HEK293 (cell line): ENCODE data around the gene EIPR1.

Source experiments
- CTCF ChIA-PET: fragments of 350-600 bp; formaldehyde crosslinking; extraction: SDS; loops from one replicate; lab custom pipeline; 2021; ENCODE audit warnings: antibody characterized with exemption; lab: Yijun Ruan, JAX
- POLR2A ChIA-PET: fragments of 300-600 bp; formaldehyde crosslinking; extraction: SDS; loops from one replicate; lab custom pipeline; 2020; ENCODE audit warnings: antibody characterized with exemption, inconsistent platforms; lab: Yijun Ruan, JAX
- H3K27ac ChIP-seq: fragments of 200-500 bp; sonication (Bioruptor generic); 2 replicates; pipeline ENCODE4 v1.5.1; 2014; ENCODE audit warnings: low read depth, low read length, control low read depth, inconsistent platforms; ENCODE audit errors: extremely low read depth
- H3K36me3 ChIP-seq, 2 experiments: fragments of 200-500 bp in 1 of 2; sonication (Bioruptor generic) in 1 of 2; 1 replicate in 1 of 2; 2 replicates in 1 of 2; pipeline ENCODE4 v1.5.1; 2014 to 2017; ENCODE audit warnings: inconsistent platforms in 2 of 2, low read length in 2 of 2; ENCODE audit not compliant: control insufficient read depth in 2 of 2, insufficient read depth in 1 of 2
- H3K4me1 ChIP-seq: fragments of 200-500 bp; sonication (Bioruptor generic); 2 replicates; pipeline ENCODE4 v1.5.1; 2014; ENCODE audit warnings: mild to moderate bottlenecking, low read length, inconsistent platforms; ENCODE audit not compliant: control insufficient read depth, insufficient read depth
- H3K4me3 ChIP-seq: 2 replicates; pipeline ENCODE4 v1.5.1; 2011; ENCODE audit warnings: low read depth, mild to moderate bottlenecking, control low read depth, low read length, moderate library complexity
- H3K9me3 ChIP-seq: fragments of 200-500 bp; sonication (Bioruptor generic); 2 replicates; pipeline ENCODE4 v1.5.1; 2014; ENCODE audit warnings: low read depth, low read length, inconsistent platforms; ENCODE audit not compliant: control insufficient read depth, insufficient read depth
- ELK4 ChIP-seq: IDR thresholded peaks from 2 replicates; pipeline ENCODE4 v1.6.1; 2011; ENCODE audit warnings: mild to moderate bottlenecking, low read depth, low read length, borderline replicate concordance
- GFI1B ChIP-seq: fragments of 450-650 bp; formaldehyde crosslinking; IDR thresholded peaks from 2 replicates; pipeline ENCODE4 v1.5.1; 2016; ENCODE audit warnings: missing biosample characterization, missing genetic modification characterization
- GLI4 ChIP-seq: fragments of 450-650 bp; formaldehyde crosslinking; IDR thresholded peaks from 2 replicates; pipeline ENCODE4 v1.5.1; 2016; ENCODE audit warnings: missing biosample characterization, missing genetic modification characterization
- KLF7 ChIP-seq: fragments of 450-650 bp; formaldehyde crosslinking; IDR thresholded peaks from 2 replicates; pipeline ENCODE4 v1.5.1; 2016; ENCODE audit warnings: missing biosample characterization, missing genetic modification characterization, borderline replicate concordance
- RBAK ChIP-seq: fragments of 450-650 bp; formaldehyde crosslinking; IDR thresholded peaks from 2 replicates; pipeline ENCODE4 v1.5.1; 2016; ENCODE audit warnings: missing biosample characterization, missing genetic modification characterization
- YY1 ChIP-seq: fragments of 450-650 bp; formaldehyde crosslinking; IDR thresholded peaks from 2 replicates; pipeline ENCODE4 v1.5.1; 2018; ENCODE audit warnings: missing biosample characterization, missing genetic modification characterization
- ZBTB26 ChIP-seq: fragments of 450-650 bp; formaldehyde crosslinking; optimal IDR thresholded peaks from 2 replicates; pipeline ENCODE3; 2016; ENCODE audit warnings: missing biosample characterization, mild to moderate bottlenecking, missing genetic modification characterization
- ZNF16 ChIP-seq: fragments of 450-650 bp; formaldehyde crosslinking; IDR thresholded peaks from 2 replicates; pipeline ENCODE4 v1.5.1; 2016; ENCODE audit warnings: low read depth, missing biosample characterization, missing genetic modification characterization
- ZNF2 ChIP-seq: fragments of 450-650 bp; formaldehyde crosslinking; IDR thresholded peaks from 2 replicates; pipeline ENCODE4 v1.5.1; 2016; ENCODE audit warnings: missing biosample characterization, missing genetic modification characterization
- ZNF202 ChIP-seq: fragments of 450-650 bp; formaldehyde crosslinking; IDR thresholded peaks from 2 replicates; pipeline ENCODE4 v1.5.1; 2016; ENCODE audit warnings: missing biosample characterization, missing genetic modification characterization, borderline replicate concordance
- ZNF214 ChIP-seq: fragments of 450-650 bp; formaldehyde crosslinking; IDR thresholded peaks from 2 replicates; pipeline ENCODE4 v1.5.1; 2017; ENCODE audit warnings: missing biosample characterization, mild to moderate bottlenecking, missing genetic modification characterization, borderline replicate concordance
- ZNF341 ChIP-seq: fragments of 450-650 bp; formaldehyde crosslinking; IDR thresholded peaks from 2 replicates; pipeline ENCODE4; 2016; ENCODE audit warnings: low read depth, missing biosample characterization, missing genetic modification characterization
- ZNF449 ChIP-seq: fragments of 450-650 bp; formaldehyde crosslinking; IDR thresholded peaks from 2 replicates; pipeline ENCODE4 v1.5.1; 2017; ENCODE audit warnings: missing biosample characterization, mild to moderate bottlenecking, missing genetic modification characterization, moderate library complexity
- ZNF473 ChIP-seq: fragments of 450-650 bp; formaldehyde crosslinking; IDR thresholded peaks from 2 replicates; pipeline ENCODE4 v1.5.1; 2017; ENCODE audit warnings: missing biosample characterization, missing genetic modification characterization
- ZNF621 ChIP-seq: fragments of 450-650 bp; formaldehyde crosslinking; IDR thresholded peaks from 2 replicates; pipeline ENCODE4 v1.5.1; 2017; ENCODE audit warnings: missing biosample characterization, missing genetic modification characterization
- ZNF623 ChIP-seq: fragments of 450-650 bp; formaldehyde crosslinking; IDR thresholded peaks from 2 replicates; pipeline ENCODE4 v1.5.1; 2016; ENCODE audit warnings: missing biosample characterization, missing genetic modification characterization
- ZNF654 ChIP-seq: fragments of 450-650 bp; formaldehyde crosslinking; IDR thresholded peaks from 2 replicates; pipeline ENCODE4 v1.5.1; 2016; ENCODE audit warnings: low read depth, missing biosample characterization, missing genetic modification characterization
- ZXDB ChIP-seq: fragments of 450-650 bp; formaldehyde crosslinking; IDR thresholded peaks from 2 replicates; pipeline ENCODE4 v1.5.1; 2016; ENCODE audit warnings: missing biosample characterization, missing genetic modification characterization
- TF ChIP-seq, protein P1 (sequence below): fragments of 450-650 bp; formaldehyde crosslinking; IDR thresholded peaks from 2 replicates; pipeline ENCODE4 v1.5.1; 2016; ENCODE audit warnings: missing biosample characterization, missing genetic modification characterization
- TF ChIP-seq, protein P2 (sequence below): fragments of 450-650 bp; formaldehyde crosslinking; IDR thresholded peaks from 2 replicates; pipeline ENCODE4 v1.5.1; 2016; ENCODE audit warnings: missing biosample characterization, missing genetic modification characterization
- TF ChIP-seq, protein P3 (sequence below): fragments of 450-650 bp; formaldehyde crosslinking; IDR thresholded peaks from 2 replicates; pipeline ENCODE4 v1.5.1; 2016; ENCODE audit warnings: missing biosample characterization, missing genetic modification characterization

EIPR1 gene

GRCh38 chr2:3290655-3291054 lies 87.0 kb downstream of the EIPR1 start:
- no peaks in the 10 kb centered on the region; a peak in 1 of 3 replicates for H3K36me3 ChIP-seq
- ChIA-PET POLR2A (no interaction called here), CTCF (interaction anchor here (0.8 kb wide), 1 partner anchor 12 kb away, joined by 3 read pairs; no protein-coding TSS in a partner anchor)
- no peaks in the 10 kb centered on the region for H3K4me1 ChIP-seq
- H3K9me3 ChIP-seq, result no peaks in the 10 kb centered on the region
- H3K4me3 ChIP-seq, result no peak overlapping the region
- TF ChIP-seq KLF7 (tag by site-specific recombination) (no peak), ZNF202 (tag by site-specific recombination) (no peak)
- no peak overlapping the region for H3K27ac ChIP-seq

GRCh38 chr2:3289971-3290370 lies 87.6 kb downstream of the EIPR1 start:
- POLR2A ChIA-PET, result no interaction called here
- TF ChIP-seq ZNF214 (tag by site-specific recombination) (no peak), ZBTB26 (tag by site-specific recombination) (no peak), ZXDB (tag by site-specific recombination) (no peak), ELK4 (no peak), RBAK (no peak)
- Histone ChIP-seq H3K9me3 (no peaks in the 10 kb centered on the region), H3K36me3 (no peaks in the 10 kb centered on the region; a peak in 1 of 3 replicates), H3K4me3 (no peak overlapping the region), H3K27ac (no peak overlapping the region), H3K4me1 (no peaks in the 10 kb centered on the region)
- CTCF ChIA-PET, result interaction anchor here (0.7 to 0.8 kb wide), 2 partner anchors 13 to 14 kb away, joined by 3 read pairs; no protein-coding TSS in a partner anchor

- no peak overlapping the region for H3K27ac ChIP-seq
- no peaks in the 10 kb centered on the region for H3K4me1 ChIP-seq
- CTCF ChIA-PET, result interaction anchor here (0.7 kb wide), 1 partner anchor 14 kb away, joined by 3 read pairs; no protein-coding TSS in a partner anchor
- POLR2A ChIA-PET, result no interaction called here
- H3K4me3 ChIP-seq, result no peak overlapping the region
- no peaks in the 10 kb centered on the region for H3K9me3 ChIP-seq
- H3K36me3 ChIP-seq, result no peaks in the 10 kb centered on the region; a peak in 1 of 3 replicates
- TF ChIP-seq YY1 (tag by site-specific recombination) (no peak), ZNF449 (tag by site-specific recombination) (no peak), ZNF2 (tag by site-specific recombination) (no peak), ZNF623 (tag by site-specific recombination) (no peak), ZNF16 (tag by site-specific recombination) (no peak), ZNF621 (tag by site-specific recombination) (no peak), ZNF654 (tag by site-specific recombination) (no peak), GLI4 (tag by site-specific recombination) (no peak), GFI1B (tag by site-specific recombination) (no peak), ZNF341 (tag by site-specific recombination) (no peak), ZNF473 (tag by site-specific recombination) (no peak)
- TF ChIP-seq, protein P1, sequence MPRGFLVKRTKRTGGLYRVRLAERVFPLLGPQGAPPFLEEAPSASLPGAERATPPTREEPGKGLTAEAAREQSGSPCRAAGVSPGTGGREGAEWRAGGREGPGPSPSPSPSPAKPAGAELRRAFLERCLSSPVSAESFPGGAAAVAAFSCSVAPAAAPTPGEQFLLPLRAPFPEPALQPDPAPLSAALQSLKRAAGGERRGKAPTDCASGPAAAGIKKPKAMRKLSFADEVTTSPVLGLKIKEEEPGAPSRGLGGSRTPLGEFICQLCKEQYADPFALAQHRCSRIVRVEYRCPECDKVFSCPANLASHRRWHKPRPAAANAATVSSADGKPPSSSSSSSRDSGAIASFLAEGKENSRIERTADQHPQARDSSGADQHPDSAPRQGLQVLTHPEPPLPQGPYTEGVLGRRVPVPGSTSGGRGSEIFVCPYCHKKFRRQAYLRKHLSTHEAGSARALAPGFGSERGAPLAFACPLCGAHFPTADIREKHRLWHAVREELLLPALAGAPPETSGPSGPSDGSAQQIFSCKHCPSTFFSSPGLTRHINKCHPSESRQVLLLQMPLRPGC, result no peak
- TF ChIP-seq, protein P2, sequence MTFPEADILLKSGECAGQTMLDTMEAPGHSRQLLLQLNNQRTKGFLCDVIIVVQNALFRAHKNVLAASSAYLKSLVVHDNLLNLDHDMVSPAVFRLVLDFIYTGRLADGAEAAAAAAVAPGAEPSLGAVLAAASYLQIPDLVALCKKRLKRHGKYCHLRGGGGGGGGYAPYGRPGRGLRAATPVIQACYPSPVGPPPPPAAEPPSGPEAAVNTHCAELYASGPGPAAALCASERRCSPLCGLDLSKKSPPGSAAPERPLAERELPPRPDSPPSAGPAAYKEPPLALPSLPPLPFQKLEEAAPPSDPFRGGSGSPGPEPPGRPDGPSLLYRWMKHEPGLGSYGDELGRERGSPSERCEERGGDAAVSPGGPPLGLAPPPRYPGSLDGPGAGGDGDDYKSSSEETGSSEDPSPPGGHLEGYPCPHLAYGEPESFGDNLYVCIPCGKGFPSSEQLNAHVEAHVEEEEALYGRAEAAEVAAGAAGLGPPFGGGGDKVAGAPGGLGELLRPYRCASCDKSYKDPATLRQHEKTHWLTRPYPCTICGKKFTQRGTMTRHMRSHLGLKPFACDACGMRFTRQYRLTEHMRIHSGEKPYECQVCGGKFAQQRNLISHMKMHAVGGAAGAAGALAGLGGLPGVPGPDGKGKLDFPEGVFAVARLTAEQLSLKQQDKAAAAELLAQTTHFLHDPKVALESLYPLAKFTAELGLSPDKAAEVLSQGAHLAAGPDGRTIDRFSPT (tag by site-specific recombination), result no peak
- TF ChIP-seq, protein P3, sequence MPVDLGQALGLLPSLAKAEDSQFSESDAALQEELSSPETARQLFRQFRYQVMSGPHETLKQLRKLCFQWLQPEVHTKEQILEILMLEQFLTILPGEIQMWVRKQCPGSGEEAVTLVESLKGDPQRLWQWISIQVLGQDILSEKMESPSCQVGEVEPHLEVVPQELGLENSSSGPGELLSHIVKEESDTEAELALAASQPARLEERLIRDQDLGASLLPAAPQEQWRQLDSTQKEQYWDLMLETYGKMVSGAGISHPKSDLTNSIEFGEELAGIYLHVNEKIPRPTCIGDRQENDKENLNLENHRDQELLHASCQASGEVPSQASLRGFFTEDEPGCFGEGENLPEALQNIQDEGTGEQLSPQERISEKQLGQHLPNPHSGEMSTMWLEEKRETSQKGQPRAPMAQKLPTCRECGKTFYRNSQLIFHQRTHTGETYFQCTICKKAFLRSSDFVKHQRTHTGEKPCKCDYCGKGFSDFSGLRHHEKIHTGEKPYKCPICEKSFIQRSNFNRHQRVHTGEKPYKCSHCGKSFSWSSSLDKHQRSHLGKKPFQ, result no peak
These were observed 88.1 kb downstream of the EIPR1 start for GRCh38 chr2:3289526-3289925.
